RCC 7860 (cell line): Measurements from ENCODE around the gene MAP3K5.
A peak's percentile ranks its signal among the peaks of the same experiment; 100 is the strongest.
"Not testable (repeated sequence)": the region's sequence is repeated elsewhere in the genome, so short reads cannot be mapped to it uniquely, and the experiment has no call there.

Source experiments
- DNase-seq: peaks from one replicate; pipeline ENCODE4 v3.0.0-alpha.2; 2015; ENCODE audit warnings: low spot score
- FAIRE-seq: peaks from 2 replicates; lab custom pipeline; 2012; peaks lifted over from hg19 to GRCh38; lab: Jason Lieb, UNC

Gene MAP3K5

GRCh38 chr6:136792410-136793262, at the start of gene MAP3K5:
Gene MAP3K5 (minus strand): TSS chr6:136792477. CDS start chr6:136792157, 320 bp downstream.
- peak; percentile 62 for DNase-seq
- FAIRE-seq, result no peak

GRCh38 chr6:136840276-136841001, 48.2 kb upstream of the MAP3K5 start:
- DNase-seq, result no peak
- no peak for FAIRE-seq

GRCh38 chr6:136831873-136832562, 39.7 kb upstream of the MAP3K5 start:
- FAIRE-seq (no peak), DNase-seq (no peak)

GRCh38 chr6:136826216-136826615, 33.9 kb upstream of the MAP3K5 start:
- FAIRE-seq (no peak), DNase-seq (no peak)

GRCh38 chr6:136823128-136823660, 30.9 kb upstream of the MAP3K5 start:
- FAIRE-seq (no peak), DNase-seq (no peak)

GRCh38 chr6:136822376-136823127, 30.3 kb upstream of the MAP3K5 start, which contains the start of gene PEX7:
Gene PEX7 (plus strand): TSS chr6:136822592. CDS start chr6:136822666, 74 bp downstream.
- no peak for FAIRE-seq
- peak; percentile 64 for DNase-seq

GRCh38 chr6:136822046-136822375, 29.7 kb upstream of the MAP3K5 start:
- FAIRE-seq (no peak), DNase-seq (no peak)

- FAIRE-seq (no peak), DNase-seq (no peak)
These were observed 28.3 kb upstream of the MAP3K5 start for GRCh38 chr6:136820561-136820960.

- DNase-seq, result no peak
- FAIRE-seq, result no peak
These were observed 24.4 kb upstream of the MAP3K5 start for GRCh38 chr6:136816656-136817055.

GRCh38 chr6:136815608-136816007, 23.3 kb upstream of the MAP3K5 start:
- DNase-seq, FAIRE-seq: not testable (repeated sequence)

- no peak for DNase-seq
- FAIRE-seq, result no peak
These were observed 19.9 kb upstream of the MAP3K5 start for GRCh38 chr6:136812174-136812573.

- FAIRE-seq, result no peak
- DNase-seq, result no peak
These were observed 19.0 kb upstream of the MAP3K5 start for GRCh38 chr6:136811272-136811671.

GRCh38 chr6:136809091-136809860, 17.0 kb upstream of the MAP3K5 start:
- DNase-seq, result no peak
- FAIRE-seq, result no peak

GRCh38 chr6:136803608-136804007, 11.3 kb upstream of the MAP3K5 start:
- no peak for FAIRE-seq
- no peak for DNase-seq

GRCh38 chr6:136801581-136801980, 9.3 kb upstream of the MAP3K5 start:
- DNase-seq, result no peak
- no peak for FAIRE-seq

- FAIRE-seq (no peak), DNase-seq (no peak)
These were observed 5.8 kb upstream of the MAP3K5 start for GRCh38 chr6:136798044-136798443.

GRCh38 chr6:136795996-136796395, 3.7 kb upstream of the MAP3K5 start:
- FAIRE-seq, result no peak

GRCh38 chr6:136795386-136795785, 3.1 kb upstream of the MAP3K5 start:
- FAIRE-seq, result no peak

More at GRCh38 chr6:136795996-136796395, 3.7 kb upstream of the MAP3K5 start:
- no peak for DNase-seq

GRCh38 chr6:136793363-136793762, 1.1 kb upstream of the MAP3K5 start:
- DNase-seq (no peak), FAIRE-seq (no peak)

More at GRCh38 chr6:136795386-136795785, 3.1 kb upstream of the MAP3K5 start:
- no peak for DNase-seq

- DNase-seq (no peak), FAIRE-seq (no peak)
These were observed 225 bp downstream of the MAP3K5 start for GRCh38 chr6:136792095-136792409.
